Hepatocyte (in vitro differentiated cells): ENCODE data around the gene NFATC4. TPM values are rescaled to one million over a fixed set of nuclear protein-coding genes. Genes with fewer than 3 reads are reported as not detected.

ENCODE experiments used
- DNase-seq: peaks from one replicate; pipeline ENCODE4 v3.0.0-alpha.2; 2016; ENCODE audit warnings: low spot score
- H2AFZ ChIP-seq: fragments of 200-600 bp; sonication (generic); 2 replicates; pipeline ENCODE4 v1.6.0; 2016; ENCODE audit warnings: antibody characterized with exemption, mild to moderate bottlenecking
- H3K27ac ChIP-seq: fragments of 200-600 bp; sonication (generic); 2 replicates; pipeline ENCODE4 v1.5.1; 2016; ENCODE audit warnings: mild to moderate bottlenecking
- H3K27me3 ChIP-seq: fragments of 200-600 bp; sonication (generic); 2 replicates; pipeline ENCODE4 v1.6.1; 2016
- H3K36me3 ChIP-seq: fragments of 200-600 bp; sonication (generic); replicated peaks from 2 replicates; pipeline ENCODE4 v1.5.1; 2016; ENCODE audit warnings: low read depth; ENCODE audit not compliant: insufficient read depth
- H3K4me1 ChIP-seq: fragments of 200-600 bp; sonication (generic); 2 replicates; pipeline ENCODE4 v1.5.1; 2016; ENCODE audit warnings: mild to moderate bottlenecking, moderate library complexity; ENCODE audit not compliant: insufficient read depth
- H3K4me2 ChIP-seq: fragments of 200-600 bp; sonication (generic); 2 replicates; pipeline ENCODE4 v1.6.0; 2016
- H3K4me3 ChIP-seq: fragments of 200-600 bp; sonication (generic); 2 replicates; pipeline ENCODE4 v1.5.1; 2016; ENCODE audit warnings: mild to moderate bottlenecking
- H3K79me2 ChIP-seq: fragments of 200-600 bp; sonication (generic); 2 replicates; pipeline ENCODE4 v1.6.0; 2017; ENCODE audit warnings: mild to moderate bottlenecking
- H3K9me2 ChIP-seq: fragments of 200-600 bp; sonication (generic); replicated peaks from 2 replicates; pipeline ENCODE4 v1.6.0; 2017; ENCODE audit warnings: mild to moderate bottlenecking; ENCODE audit not compliant: insufficient read depth
- H3K9me3 ChIP-seq: fragments of 200-600 bp; sonication (generic); 2 replicates; pipeline ENCODE4 v1.5.1; 2016; ENCODE audit warnings: low read depth, mild to moderate bottlenecking
- H4K20me1 ChIP-seq: fragments of 200-600 bp; sonication (generic); 2 replicates; pipeline ENCODE4 v1.6.0; 2016; ENCODE audit warnings: mild to moderate bottlenecking; ENCODE audit not compliant: insufficient read depth, poor library complexity, severe bottlenecking
- CTCF ChIP-seq: fragments of 200-600 bp; sonication (generic); IDR thresholded peaks from 2 replicates; pipeline ENCODE4 v1.5.1; 2016; ENCODE audit warnings: antibody characterized with exemption, mild to moderate bottlenecking; ENCODE audit not compliant: poor library complexity
- EZH2 ChIP-seq: fragments of 200-600 bp; sonication (generic); IDR thresholded peaks from 2 replicates; pipeline ENCODE4 v1.6.1; 2016; ENCODE audit warnings: antibody characterized with exemption, mild to moderate bottlenecking, borderline replicate concordance
- EZH2phosphoT487 ChIP-seq: fragments of 200-600 bp; sonication (generic); IDR thresholded peaks from one replicate; pipeline ENCODE4 v1.6.1; 2018; ENCODE audit warnings: antibody characterized with exemption, mild to moderate bottlenecking, low read depth, moderate library complexity; ENCODE audit not compliant: unreplicated experiment, severe bottlenecking
- WGBS: methylation state at CpG from one replicate; pipeline ENCODE4 v1.1.6; 2016; ENCODE audit warnings: low lambda C conversion rate; ENCODE audit errors: missing lambda C conversion rate; 5-methylcytosine and 5-hydroxymethylcytosine counted together
- polyA plus RNA-seq: library from polyadenylated mRNA; unstranded; fragments of >200 nt; fragmentation: Nextera tagmentation; extraction: Ambion mirVana; gene quantifications from 2 replicates; pipeline ENCODE4 v1.2.1, GENCODE V29; 2016
- total RNA-seq: library from RNA; depleted of rRNA; stranded (reverse); fragments of >200 nt; gene quantifications from 2 replicates; pipeline ENCODE4 v1.2.3, GENCODE V29; 2014

Gene NFATC4
- total and polyA plus RNA-seq, 2 experiments from 2014 or later, result 37.8 to 68.8 TPM

GRCh38 chr14:24334431-24335291, 33.3 kb upstream of the NFATC4 start, which contains the start of gene ADCY4:
Gene ADCY4 (minus strand): TSS chr14:24335071. CDS start chr14:24334652, 419 bp downstream.
- 8% methylated on average over 30 of the region's 65 CpGs for WGBS
- no peak within 1 kb of the TSS for H3K27ac ChIP-seq
- peaks cover 46% of the 10 kb centered on the region for H3K27me3 ChIP-seq
- peak within 1 kb of the TSS; percentile 90 for H3K4me2 ChIP-seq
- H3K9me3 ChIP-seq, result no peaks in the 10 kb centered on the region
- no peaks in the 10 kb centered on the region for H3K36me3 ChIP-seq
- no peaks in the 10 kb centered on the region for H4K20me1 ChIP-seq
- no peaks in the 10 kb centered on the region for H3K79me2 ChIP-seq
- no peaks in the 10 kb centered on the region for H3K9me2 ChIP-seq
- no peak for DNase-seq
- TF ChIP-seq CTCF, result no peak
- peak; percentile 28 for TF ChIP-seq EZH2phosphoT487
- peak; percentile 90 for TF ChIP-seq EZH2
- peak within 1 kb of the TSS; percentile 51 for H2AFZ ChIP-seq
- H3K4me1 ChIP-seq, result peaks cover 32% of the 10 kb centered on the region
- H3K4me3 ChIP-seq, result peak within 1 kb of the TSS; percentile 18

GRCh38 chr14:24335461-24336171, 32.4 kb upstream of the NFATC4 start:
- DNase-seq, result no peak
- H3K27ac ChIP-seq, result no peak overlapping the region
- no peaks in the 10 kb centered on the region for H3K9me3 ChIP-seq
- H3K36me3 ChIP-seq, result no peaks in the 10 kb centered on the region
- H3K9me2 ChIP-seq, result no peaks in the 10 kb centered on the region
- H3K4me3 ChIP-seq, result no peak overlapping the region
- no peaks in the 10 kb centered on the region for H4K20me1 ChIP-seq
- peaks cover 54% of the 10 kb centered on the region for H3K27me3 ChIP-seq
- no peak overlapping the region for H2AFZ ChIP-seq
- no peaks in the 10 kb centered on the region for H3K79me2 ChIP-seq
- TF ChIP-seq EZH2 (no peak), CTCF (no peak), EZH2phosphoT487 (no peak)
- peak overlapping the region; percentile 90 for H3K4me2 ChIP-seq
- 57% methylated on average over 12 of the region's 12 CpGs for WGBS
- peaks cover 34% of the 10 kb centered on the region for H3K4me1 ChIP-seq

- no peaks in the 10 kb centered on the region for H3K9me2 ChIP-seq
- H3K27ac ChIP-seq, result no peak overlapping the region
- H3K4me3 ChIP-seq, result no peak overlapping the region
- DNase-seq, result no peak
- H2AFZ ChIP-seq, result no peak overlapping the region
- no peaks in the 10 kb centered on the region for H3K79me2 ChIP-seq
- H3K9me3 ChIP-seq, result no peaks in the 10 kb centered on the region
- no peaks in the 10 kb centered on the region for H3K36me3 ChIP-seq
- H4K20me1 ChIP-seq, result no peaks in the 10 kb centered on the region
- H3K4me1 ChIP-seq, result peaks cover 34% of the 10 kb centered on the region
- TF ChIP-seq CTCF (no peak), EZH2phosphoT487 (no peak), EZH2 (no peak)
- peaks cover 60% of the 10 kb centered on the region for H3K27me3 ChIP-seq
- no peak overlapping the region for H3K4me2 ChIP-seq
- 82% methylated on average over 7 of the region's 7 CpGs for WGBS
These were observed 30.7 kb upstream of the NFATC4 start for GRCh38 chr14:24337144-24337823.
